LNCAP (cell line): ENCODE measurements around the gene ADARB2.

Source experiments
- CTCF ChIP-seq: fragments of 450-650 bp; IDR thresholded peaks from 2 replicates; pipeline ENCODE4 v1.5.1; 2017; ENCODE audit warnings: mild to moderate bottlenecking

Gene ADARB2

GRCh38 chr10:1498746-1499358, 238.5 kb downstream of the ADARB2 start:
- no peak for TF ChIP-seq CTCF

- no peak for TF ChIP-seq CTCF
Measured at GRCh38 chr10:1495915-1496517, 241.3 kb downstream of the ADARB2 start.

DNA sequence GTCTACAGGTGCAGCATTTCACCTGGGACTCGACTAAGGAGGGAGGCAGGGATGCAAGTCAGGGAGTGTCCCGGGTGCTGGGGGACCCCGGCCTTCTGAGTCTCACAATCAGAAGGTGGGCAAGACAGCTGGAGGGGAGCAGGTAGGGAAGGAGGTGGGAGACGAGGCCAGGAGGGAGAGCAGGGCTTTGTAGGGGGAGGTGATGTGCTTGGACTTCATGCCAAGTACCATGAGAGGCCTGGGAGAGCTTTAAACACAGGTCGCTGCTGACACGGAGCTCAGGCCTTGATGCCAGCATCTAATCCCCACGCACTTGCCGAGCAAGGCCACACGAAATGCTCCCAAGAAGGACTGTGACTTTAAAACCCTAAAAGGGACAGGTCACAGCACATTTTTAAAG, 244.7 kb downstream of the ADARB2 start:
- no peak for TF ChIP-seq CTCF

DNA sequence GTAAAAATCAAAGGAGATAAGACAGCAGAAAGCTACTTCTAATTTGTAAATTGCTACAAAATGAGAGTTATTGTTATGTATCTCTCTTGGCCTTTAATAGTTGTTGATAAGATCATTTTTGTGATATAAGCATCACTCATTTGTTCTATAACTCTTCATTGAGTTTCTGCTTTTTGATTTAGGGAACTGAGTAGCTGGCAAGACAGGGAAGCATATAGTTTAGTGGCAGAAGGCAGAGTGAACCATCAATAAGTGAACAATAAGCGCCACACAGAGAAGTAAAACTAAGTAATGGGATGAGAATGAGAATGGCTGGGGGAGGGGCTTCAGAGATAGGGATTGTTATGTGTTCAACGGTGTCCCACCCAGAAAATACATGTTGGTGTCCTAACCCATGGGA, 245.4 kb downstream of the ADARB2 start:
- TF ChIP-seq CTCF = no peak

- TF ChIP-seq CTCF = no peak
Measured at GRCh38 chr10:1489801-1490200, 247.5 kb downstream of the ADARB2 start.

DNA sequence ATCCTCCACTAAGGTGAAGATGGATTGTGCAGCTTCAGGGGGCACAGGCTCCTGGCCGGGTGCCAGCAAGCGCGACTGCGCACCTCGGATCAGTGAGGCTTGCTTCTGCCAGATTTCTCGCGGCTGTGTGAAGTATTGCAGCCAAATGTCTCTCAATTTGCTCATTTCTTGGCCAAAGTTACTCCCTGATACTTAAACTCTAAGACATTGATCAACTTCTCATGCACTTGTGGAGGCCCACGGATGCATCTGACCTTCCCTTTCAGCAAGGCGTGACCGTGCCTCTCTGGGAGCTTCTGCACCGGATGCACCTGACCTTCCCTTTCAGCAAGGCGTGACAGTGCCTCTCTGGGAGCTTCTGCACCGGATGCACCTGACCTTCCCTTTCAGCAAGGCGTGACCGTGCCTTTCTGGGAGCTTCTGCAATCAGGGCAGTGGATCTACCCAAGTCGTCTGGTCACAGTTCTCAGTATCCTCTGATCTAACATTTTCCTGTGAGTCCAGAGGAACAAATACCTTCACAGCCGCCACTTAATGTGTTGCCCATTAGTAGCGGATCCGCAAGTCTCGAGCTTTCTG, 248.3 kb downstream of the ADARB2 start:
- TF ChIP-seq CTCF = no peak

DNA sequence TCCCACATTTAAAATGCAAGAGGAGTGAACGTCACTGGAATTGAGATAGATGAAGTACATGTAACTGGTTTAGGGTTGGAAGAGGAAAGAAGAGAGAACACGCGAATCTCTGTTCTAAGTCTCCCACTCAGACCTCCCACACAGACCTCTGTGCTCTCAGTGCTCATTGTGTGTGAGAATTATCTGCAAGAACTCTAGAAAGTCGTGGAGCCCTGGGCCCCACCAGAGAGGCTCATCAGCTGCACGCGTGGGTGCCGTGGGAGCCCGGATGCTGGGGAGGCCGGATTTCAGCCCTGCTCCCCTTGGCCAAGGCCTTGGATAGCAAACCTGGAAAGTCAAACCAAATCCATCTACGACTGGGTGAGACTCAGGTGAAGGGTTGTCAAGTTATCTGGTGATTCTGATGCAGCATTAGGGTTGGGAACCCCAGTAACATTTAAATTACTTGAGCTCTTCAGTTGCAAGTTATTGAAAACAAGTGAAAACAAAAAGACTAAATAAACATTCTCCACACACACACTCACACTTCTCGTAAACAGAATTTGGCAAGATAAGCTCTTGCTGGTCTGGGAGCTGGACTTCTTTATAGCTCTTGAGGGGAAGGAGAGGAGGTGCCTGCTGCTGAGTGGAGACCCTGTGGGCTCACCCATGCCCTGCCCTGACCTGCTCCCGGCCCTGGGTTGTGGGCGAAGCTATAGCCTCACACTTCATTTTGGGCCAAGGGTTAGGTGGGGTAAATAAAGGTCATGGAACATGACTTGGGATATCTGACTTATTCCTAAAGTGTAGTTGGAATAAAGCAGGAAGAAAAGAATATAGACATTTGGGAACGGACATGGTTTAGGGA, 250.3 kb downstream of the ADARB2 start:
- TF ChIP-seq CTCF = no peak
